HEK293 (cell line): ENCODE data around the gene MKRN2.
"Not testable (repeated sequence)": the region's sequence is repeated elsewhere in the genome, so short reads cannot be mapped to it uniquely, and the experiment has no call there.

Experiments
- CTCF ChIA-PET: fragments of 350-600 bp; formaldehyde crosslinking; extraction: SDS; loops from one replicate; lab custom pipeline; 2021; ENCODE audit warnings: antibody characterized with exemption; lab: Yijun Ruan, JAX
- POLR2A ChIA-PET: fragments of 300-600 bp; formaldehyde crosslinking; extraction: SDS; loops from one replicate; lab custom pipeline; 2020; ENCODE audit warnings: antibody characterized with exemption, inconsistent platforms; lab: Yijun Ruan, JAX
- H3K27ac ChIP-seq: fragments of 200-500 bp; sonication (Bioruptor generic); 2 replicates; pipeline ENCODE4 v1.5.1; 2014; ENCODE audit warnings: low read depth, low read length, control low read depth, inconsistent platforms; ENCODE audit errors: extremely low read depth
- H3K36me3 ChIP-seq, 2 experiments: fragments of 200-500 bp in 1 of 2; sonication (Bioruptor generic) in 1 of 2; 1 replicate in 1 of 2; 2 replicates in 1 of 2; pipeline ENCODE4 v1.5.1; 2014 to 2017; ENCODE audit warnings: inconsistent platforms in 2 of 2, low read length in 2 of 2; ENCODE audit not compliant: control insufficient read depth in 2 of 2, insufficient read depth in 1 of 2
- H3K4me1 ChIP-seq: fragments of 200-500 bp; sonication (Bioruptor generic); 2 replicates; pipeline ENCODE4 v1.5.1; 2014; ENCODE audit warnings: mild to moderate bottlenecking, low read length, inconsistent platforms; ENCODE audit not compliant: control insufficient read depth, insufficient read depth
- H3K4me3 ChIP-seq: 2 replicates; pipeline ENCODE4 v1.5.1; 2011; ENCODE audit warnings: low read depth, mild to moderate bottlenecking, control low read depth, low read length, moderate library complexity
- H3K9me3 ChIP-seq: fragments of 200-500 bp; sonication (Bioruptor generic); 2 replicates; pipeline ENCODE4 v1.5.1; 2014; ENCODE audit warnings: low read depth, low read length, inconsistent platforms; ENCODE audit not compliant: control insufficient read depth, insufficient read depth
- GLI2 ChIP-seq: fragments of 450-650 bp; formaldehyde crosslinking; IDR thresholded peaks from 2 replicates; pipeline ENCODE4; 2017; ENCODE audit warnings: missing biosample characterization, missing genetic modification characterization, low read depth, borderline replicate concordance
- PRDM1 ChIP-seq: fragments of 450-650 bp; formaldehyde crosslinking; IDR thresholded peaks from 2 replicates; pipeline ENCODE4; 2016; ENCODE audit warnings: missing biosample characterization, missing genetic modification characterization
- PRDM4 ChIP-seq: fragments of 450-650 bp; formaldehyde crosslinking; IDR thresholded peaks from 2 replicates; pipeline ENCODE4 v1.5.1; 2017; ENCODE audit warnings: missing biosample characterization, missing genetic modification characterization
- SP7 ChIP-seq: fragments of 450-650 bp; formaldehyde crosslinking; IDR thresholded peaks from 2 replicates; pipeline ENCODE4 v1.5.1; 2016; ENCODE audit warnings: missing biosample characterization, missing genetic modification characterization
- WT1 ChIP-seq: fragments of 450-650 bp; formaldehyde crosslinking; IDR thresholded peaks from 2 replicates; pipeline ENCODE4 v1.5.1; 2016; ENCODE audit warnings: missing biosample characterization, missing genetic modification characterization
- ZBTB17 ChIP-seq: fragments of 450-650 bp; formaldehyde crosslinking; IDR thresholded peaks from 2 replicates; pipeline ENCODE4 v1.5.1; 2016; ENCODE audit warnings: missing biosample characterization, missing genetic modification characterization
- ZNF10 ChIP-seq: fragments of 450-650 bp; formaldehyde crosslinking; IDR thresholded peaks from 2 replicates; pipeline ENCODE4 v1.5.1; 2017; ENCODE audit warnings: missing biosample characterization, missing genetic modification characterization
- ZNF112 ChIP-seq: fragments of 450-650 bp; formaldehyde crosslinking; IDR thresholded peaks from 2 replicates; pipeline ENCODE4 v1.5.0; 2017; ENCODE audit warnings: missing biosample characterization, missing genetic modification characterization
- ZNF138 ChIP-seq: fragments of 450-650 bp; formaldehyde crosslinking; IDR thresholded peaks from 2 replicates; pipeline ENCODE4 v1.5.1; 2016; ENCODE audit warnings: missing biosample characterization, missing genetic modification characterization, borderline replicate concordance
- ZNF24 ChIP-seq: fragments of 450-650 bp; formaldehyde crosslinking; IDR thresholded peaks from 2 replicates; pipeline ENCODE4 v1.5.1; 2016; ENCODE audit warnings: missing biosample characterization, missing genetic modification characterization
- ZNF266 ChIP-seq: fragments of 450-650 bp; formaldehyde crosslinking; IDR thresholded peaks from 2 replicates; pipeline ENCODE4 v1.5.1; 2016; ENCODE audit warnings: missing biosample characterization, missing genetic modification characterization, low read depth
- ZNF324 ChIP-seq: fragments of 450-650 bp; formaldehyde crosslinking; IDR thresholded peaks from 2 replicates; pipeline ENCODE4 v1.5.1; 2016; ENCODE audit warnings: missing biosample characterization, missing genetic modification characterization
- ZNF600 ChIP-seq: fragments of 450-650 bp; formaldehyde crosslinking; IDR thresholded peaks from 2 replicates; pipeline ENCODE4 v1.5.1; 2016; ENCODE audit warnings: missing biosample characterization, missing genetic modification characterization
- ZNF830 ChIP-seq: fragments of 450-650 bp; IDR thresholded peaks from 2 replicates; pipeline ENCODE4 v1.5.0; 2018; ENCODE audit warnings: missing biosample characterization, missing genetic modification characterization, low read depth, mild to moderate bottlenecking, moderate library complexity
- TF ChIP-seq, protein P1 (sequence below): fragments of 450-650 bp; IDR thresholded peaks from 2 replicates; pipeline ENCODE4 v1.5.1; 2018; ENCODE audit warnings: missing biosample characterization, mild to moderate bottlenecking, missing genetic modification characterization
- TF ChIP-seq, protein P2 (sequence below): fragments of 450-650 bp; formaldehyde crosslinking; IDR thresholded peaks from 2 replicates; pipeline ENCODE4 v1.5.1; 2016; ENCODE audit warnings: missing biosample characterization, missing genetic modification characterization

Gene MKRN2

GRCh38 chr3:12630292-12630691 lies 73.4 kb downstream of the MKRN2 start:
- H3K36me3 ChIP-seq: no peaks in the 10 kb centered on the region; a peak in 1 of 3 replicates
- ChIA-PET CTCF (no interaction called here), POLR2A (no interaction called here)
- no peak overlapping the region for H3K27ac ChIP-seq
- H3K4me3 ChIP-seq: no peak overlapping the region
- H3K9me3 ChIP-seq: no peaks in the 10 kb centered on the region
- H3K4me1 ChIP-seq: peaks cover 17% of the 10 kb centered on the region
- TF ChIP-seq ZNF600 (0 out of 2 replicates have a peak, but pooled peaks have one; percentile 46), ZBTB17 (tag by site-specific recombination) (peak; percentile 31; the same call in 1 of the 2 replicates), WT1 (tag by site-specific recombination) (peak; percentile 72), ZNF24 (0 out of 2 replicates have a peak, but pooled peaks have one; percentile 26), GLI2 (tag by site-specific recombination) (no peak), ZNF266 (no peak), ZNF10 (no peak), PRDM1 (tag by site-specific recombination) (peak; percentile 88), SP7 (tag by site-specific recombination) (0 out of 2 replicates have a peak, but pooled peaks have one; percentile 16)
- TF ChIP-seq, protein P1, sequence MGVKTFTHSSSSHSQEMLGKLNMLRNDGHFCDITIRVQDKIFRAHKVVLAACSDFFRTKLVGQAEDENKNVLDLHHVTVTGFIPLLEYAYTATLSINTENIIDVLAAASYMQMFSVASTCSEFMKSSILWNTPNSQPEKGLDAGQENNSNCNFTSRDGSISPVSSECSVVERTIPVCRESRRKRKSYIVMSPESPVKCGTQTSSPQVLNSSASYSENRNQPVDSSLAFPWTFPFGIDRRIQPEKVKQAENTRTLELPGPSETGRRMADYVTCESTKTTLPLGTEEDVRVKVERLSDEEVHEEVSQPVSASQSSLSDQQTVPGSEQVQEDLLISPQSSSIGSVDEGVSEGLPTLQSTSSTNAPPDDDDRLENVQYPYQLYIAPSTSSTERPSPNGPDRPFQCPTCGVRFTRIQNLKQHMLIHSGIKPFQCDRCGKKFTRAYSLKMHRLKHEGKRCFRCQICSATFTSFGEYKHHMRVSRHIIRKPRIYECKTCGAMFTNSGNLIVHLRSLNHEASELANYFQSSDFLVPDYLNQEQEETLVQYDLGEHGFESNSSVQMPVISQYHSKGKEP: no peak

DNA sequence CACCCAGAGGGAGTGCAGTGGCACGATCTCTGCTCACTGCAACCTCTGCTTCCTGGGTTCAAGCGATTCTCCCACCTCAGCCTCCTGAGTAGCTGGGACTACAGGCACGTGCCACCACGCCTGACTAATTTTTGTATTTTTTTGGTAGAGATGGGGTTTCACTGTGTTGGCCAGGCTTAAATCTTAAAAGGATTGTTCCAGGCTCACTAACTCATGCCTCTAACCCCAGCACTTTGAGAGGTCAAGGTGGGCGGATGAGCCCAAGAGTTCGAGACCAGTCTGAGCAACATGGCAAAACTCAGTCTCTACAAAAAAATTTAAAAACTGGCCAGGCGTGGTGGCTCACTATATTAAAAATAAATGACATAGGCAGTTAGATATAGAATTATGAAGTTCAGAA lies 74.0 kb downstream of the MKRN2 start:
- H3K27ac ChIP-seq, H3K9me3 ChIP-seq, H3K4me3 ChIP-seq, CTCF ChIA-PET, POLR2A ChIA-PET, H3K36me3 ChIP-seq: not testable (repeated sequence)
- H3K4me1 ChIP-seq: peaks cover 14% of the 10 kb centered on the region

DNA sequence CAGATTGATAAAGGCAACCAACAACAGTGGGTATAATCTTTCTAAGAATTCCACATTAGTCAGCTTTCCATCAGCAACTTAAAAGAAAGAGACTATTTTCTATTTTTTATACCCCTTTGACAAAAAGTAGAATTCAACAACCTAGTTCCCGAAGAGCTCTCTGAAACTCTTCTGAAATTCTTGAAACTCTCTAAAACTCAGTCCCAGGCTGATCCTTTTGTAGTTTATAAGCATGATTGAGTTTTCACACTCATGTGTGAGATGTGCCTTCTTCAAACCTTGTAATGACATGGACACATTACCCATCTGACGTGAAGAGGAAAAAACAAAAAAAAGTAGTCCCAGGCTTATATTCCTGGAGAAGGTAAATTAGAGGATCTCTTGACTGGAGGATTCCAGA lies 75.6 kb downstream of the MKRN2 start:
- peaks cover under 1 to 2% of the 10 kb centered on the region in 2 experiments; a peak in 2 of 3 replicates for H3K36me3 ChIP-seq
- no peak for TF ChIP-seq ZNF830
- no peak for TF ChIP-seq ZNF324
- no peak for TF ChIP-seq ZNF112 (tag by site-specific recombination)
- peak; percentile 66; the same call in 1 of the 2 replicates for TF ChIP-seq PRDM4 (tag by site-specific recombination)
- no peak for TF ChIP-seq ZNF138 (tag by site-specific recombination)
- TF ChIP-seq, protein P2, sequence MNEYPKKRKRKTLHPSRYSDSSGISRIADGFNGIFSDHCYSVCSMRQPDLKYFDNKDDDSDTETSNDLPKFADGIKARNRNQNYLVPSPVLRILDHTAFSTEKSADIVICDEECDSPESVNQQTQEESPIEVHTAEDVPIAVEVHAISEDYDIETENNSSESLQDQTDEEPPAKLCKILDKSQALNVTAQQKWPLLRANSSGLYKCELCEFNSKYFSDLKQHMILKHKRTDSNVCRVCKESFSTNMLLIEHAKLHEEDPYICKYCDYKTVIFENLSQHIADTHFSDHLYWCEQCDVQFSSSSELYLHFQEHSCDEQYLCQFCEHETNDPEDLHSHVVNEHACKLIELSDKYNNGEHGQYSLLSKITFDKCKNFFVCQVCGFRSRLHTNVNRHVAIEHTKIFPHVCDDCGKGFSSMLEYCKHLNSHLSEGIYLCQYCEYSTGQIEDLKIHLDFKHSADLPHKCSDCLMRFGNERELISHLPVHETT (tag by site-specific recombination): no peak
- TF ChIP-seq, all 188 proteins: peak for 1
- POLR2A ChIA-PET: no interaction called here
- Histone ChIP-seq H3K27ac (no peak overlapping the region), H3K4me1 (peaks cover 12% of the 10 kb centered on the region), H3K4me3 (no peak overlapping the region), H3K9me3 (no peaks in the 10 kb centered on the region)
- CTCF ChIA-PET: no interaction called here
